HG02623 (cell line): ENCODE measurements around the gene SKIL.

Experiments used
- ATAC-seq: cut with Tn5 transposase; IDR thresholded peaks from one replicate; pipeline ENCODE4 v1.9.1; 2021; ENCODE audit warnings: moderate library complexity; ENCODE audit not compliant: unreplicated experiment

The SKIL gene

DNA sequence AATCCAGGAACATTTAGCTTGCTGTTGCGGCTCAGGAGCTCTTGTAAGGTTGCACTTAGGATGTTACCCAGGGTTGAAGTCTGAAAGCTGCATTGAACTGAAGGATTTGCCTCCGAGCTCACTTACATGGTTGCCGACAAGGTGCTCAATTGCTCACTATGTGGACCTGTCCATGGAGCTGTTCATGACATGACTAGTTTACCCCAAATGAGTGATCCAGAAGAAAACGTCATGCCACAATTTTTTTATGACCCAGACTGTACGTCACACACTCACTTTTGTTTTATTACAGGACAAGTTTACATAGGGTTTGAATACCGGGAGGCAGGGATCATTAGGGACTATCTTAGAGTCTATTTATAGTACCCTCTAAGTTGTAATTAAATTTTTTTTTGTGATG, 40.2 kb downstream of the SKIL start:
- ATAC-seq, result no peak

- no peak for ATAC-seq
Observed at GRCh38 chr3:170405101-170405500, 47.6 kb downstream of the SKIL start.

DNA sequence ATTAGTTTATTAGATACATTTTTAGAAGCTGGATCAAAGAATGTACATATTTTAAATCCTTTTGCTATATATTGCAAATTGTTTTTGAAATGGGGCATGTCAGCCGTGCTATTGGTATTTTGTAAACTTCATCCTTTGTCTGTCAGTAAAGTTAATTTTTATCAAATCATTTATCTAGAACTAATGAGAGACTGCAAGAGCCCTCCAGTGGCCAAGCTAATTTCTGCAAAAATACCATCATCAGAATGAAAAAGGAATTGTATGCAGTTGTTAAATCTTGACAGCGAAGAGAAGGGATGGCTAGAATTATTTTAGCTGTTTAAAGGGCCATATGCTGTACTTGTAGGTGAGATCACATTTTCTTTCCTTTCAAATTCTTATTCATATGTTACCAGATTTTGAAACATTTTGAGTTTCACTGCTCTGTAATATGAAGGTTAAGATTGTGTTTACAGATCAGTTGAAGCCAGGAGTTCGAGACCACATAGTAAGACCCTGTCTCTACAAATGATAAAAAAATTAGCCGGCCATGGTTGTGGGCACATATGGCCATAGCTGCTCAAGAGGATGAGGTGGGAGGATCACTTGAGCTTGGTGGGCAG, 53.0 kb downstream of the SKIL start:
- ATAC-seq, result no peak

DNA sequence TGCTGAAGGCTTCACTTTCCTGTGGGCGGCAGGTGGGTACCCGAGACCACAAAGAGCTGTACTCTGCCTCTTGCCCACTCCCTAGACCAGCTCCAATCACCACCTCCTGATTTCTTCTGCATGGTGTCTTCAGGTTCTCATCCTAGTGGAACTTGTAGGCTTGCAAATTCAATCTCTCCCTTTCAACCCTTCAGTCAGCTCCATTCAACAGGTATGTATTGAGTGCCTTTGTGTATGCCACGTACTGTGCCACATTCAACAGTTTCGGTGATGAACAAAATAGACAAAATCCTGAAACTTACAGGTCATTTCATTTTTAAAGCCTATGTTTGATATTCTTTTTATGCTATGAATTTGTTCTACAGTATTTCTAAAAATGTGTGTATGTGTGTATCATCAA, 55.8 kb downstream of the SKIL start:
- no peak for ATAC-seq

GRCh38 chr3:170414202-170414663, 56.7 kb downstream of the SKIL start:
- no peak for ATAC-seq

DNA sequence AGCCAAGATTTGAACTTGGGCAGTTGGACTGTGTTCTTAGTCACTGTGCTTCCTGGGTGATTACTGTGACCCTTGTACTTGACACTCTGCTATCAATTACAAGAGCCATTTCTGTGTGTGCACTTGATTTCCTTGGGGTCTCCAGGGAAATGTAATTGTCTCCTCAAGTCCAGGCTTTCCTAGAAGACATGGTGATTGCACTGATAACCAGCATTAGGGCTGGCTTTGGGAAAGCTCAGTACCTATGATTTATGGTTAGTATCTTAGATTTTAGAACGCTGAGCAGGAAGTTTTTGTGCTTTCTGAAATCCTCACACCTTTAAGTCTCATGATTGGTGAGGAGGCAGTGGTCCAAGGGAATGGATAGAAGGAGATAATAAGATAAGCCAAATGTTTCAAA, 59.6 kb downstream of the SKIL start:
- no peak for ATAC-seq

- no peak for ATAC-seq
Observed at GRCh38 chr3:170418422-170419398, 61.2 kb downstream of the SKIL start, which contains the start of gene CLDN11. Gene CLDN11, plus strand, starts transcription at chr3:170418868. Its CDS starts 199 bp downstream, at chr3:170419067.

- ATAC-seq, result no peak
Observed at GRCh38 chr3:170419557-170420087, 62.1 kb downstream of the SKIL start.

GRCh38 chr3:170420307-170420821, 62.8 kb downstream of the SKIL start:
- ATAC-seq, result no peak

DNA sequence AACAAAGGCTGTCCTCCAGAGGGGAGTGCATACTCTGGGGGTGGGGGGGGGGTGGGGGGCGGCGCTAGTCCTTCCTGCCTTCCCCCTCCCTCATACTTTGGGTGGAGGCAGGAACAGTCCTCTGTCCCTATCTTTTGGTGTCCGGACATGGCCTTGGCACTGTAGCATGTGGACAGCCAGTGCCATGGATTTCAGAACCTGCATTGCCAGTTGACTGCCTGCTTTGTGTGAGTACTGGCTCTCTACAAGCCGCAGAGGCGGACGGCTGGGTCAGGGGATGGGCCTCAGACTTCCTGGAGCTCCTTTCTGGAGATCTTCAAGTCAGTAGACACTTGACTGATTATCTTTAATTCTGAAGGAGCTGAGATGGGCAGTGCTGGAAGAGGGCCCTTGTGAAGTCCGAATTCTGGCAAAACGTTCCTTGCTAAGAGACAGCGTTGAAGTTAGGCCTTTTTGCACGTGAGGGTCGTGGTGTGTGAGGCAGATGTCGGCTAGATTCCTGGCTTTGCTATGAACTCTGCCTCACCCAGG, 63.7 kb downstream of the SKIL start:
- no peak for ATAC-seq

DNA sequence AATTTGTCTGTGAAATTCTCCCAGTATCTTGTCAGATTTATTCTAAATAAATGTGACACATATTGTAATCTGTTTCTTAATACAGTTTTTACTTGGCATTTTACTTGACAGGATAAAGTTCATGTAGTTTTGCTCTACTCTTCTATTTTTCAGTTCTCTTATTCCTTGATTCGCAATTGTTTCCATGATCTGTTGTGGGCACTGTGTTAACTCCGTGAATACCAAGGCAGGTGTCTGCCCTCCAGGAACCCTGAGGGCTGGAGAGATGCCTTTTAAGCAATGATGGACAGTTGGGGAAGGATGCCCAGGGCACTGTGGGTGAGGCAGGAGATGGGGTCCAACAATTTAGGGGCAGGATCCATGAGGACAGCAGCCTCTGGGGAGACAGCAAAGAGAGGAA, 64.2 kb downstream of the SKIL start:
- no peak for ATAC-seq

DNA sequence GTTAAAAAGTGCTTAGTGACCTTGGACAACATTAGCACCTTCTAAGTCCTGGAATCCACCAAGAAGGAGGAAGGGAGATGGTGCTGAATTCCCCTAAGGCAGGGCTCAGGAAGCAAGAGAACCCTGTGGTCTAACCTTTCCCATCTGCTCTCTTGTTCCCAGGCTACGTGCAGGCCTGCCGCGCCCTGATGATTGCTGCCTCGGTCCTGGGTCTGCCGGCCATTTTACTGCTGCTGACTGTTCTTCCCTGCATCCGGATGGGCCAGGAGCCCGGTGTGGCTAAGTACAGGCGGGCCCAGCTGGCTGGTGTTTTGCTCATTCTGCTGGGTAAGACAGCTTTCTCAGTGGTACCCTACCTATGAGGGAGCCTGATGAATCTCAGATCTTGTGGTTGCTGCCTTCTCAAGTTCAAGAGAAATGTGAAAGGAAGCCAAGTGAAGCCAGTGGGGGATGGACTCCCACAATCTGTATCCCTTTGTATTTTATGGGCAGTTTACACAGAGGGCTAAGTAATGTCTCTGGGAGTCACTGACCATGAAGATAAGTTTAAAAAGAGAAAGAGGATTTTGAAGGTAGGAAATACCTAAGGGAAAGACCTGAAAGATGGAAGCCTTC, 65.6 kb downstream of the SKIL start:
- ATAC-seq, result no peak

- no peak for ATAC-seq
Observed at GRCh38 chr3:170424879-170425278, 67.4 kb downstream of the SKIL start.

- ATAC-seq, result no peak
Observed at GRCh38 chr3:170425491-170426239, 68.2 kb downstream of the SKIL start.

DNA sequence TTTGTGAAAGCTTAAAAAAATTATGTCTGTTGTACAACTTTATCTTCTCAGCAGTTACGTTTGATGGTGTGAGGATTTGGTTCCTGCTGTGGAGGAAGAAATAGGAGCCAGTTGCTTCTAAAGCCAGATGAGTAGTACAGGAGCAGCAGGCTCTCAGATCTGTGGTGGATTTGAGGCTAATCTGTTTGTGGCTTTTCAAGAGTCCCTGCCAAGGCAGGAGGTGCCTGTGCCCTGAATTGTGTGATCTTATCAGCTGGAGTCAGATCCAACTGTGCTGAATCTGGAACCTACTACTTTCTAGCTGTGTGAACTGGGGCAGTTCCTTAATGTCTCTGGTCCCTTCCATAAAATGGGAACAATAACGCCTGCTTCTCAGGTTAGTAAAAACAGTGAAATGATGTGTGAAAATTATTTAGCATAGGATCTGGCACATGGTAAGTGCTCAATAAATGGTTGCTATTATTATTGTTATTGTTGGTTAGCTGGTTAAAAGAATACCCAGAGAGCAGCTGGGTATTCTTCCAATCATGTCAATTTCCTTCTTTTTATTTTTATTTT, 68.8 kb downstream of the SKIL start:
- ATAC-seq, result no peak

DNA sequence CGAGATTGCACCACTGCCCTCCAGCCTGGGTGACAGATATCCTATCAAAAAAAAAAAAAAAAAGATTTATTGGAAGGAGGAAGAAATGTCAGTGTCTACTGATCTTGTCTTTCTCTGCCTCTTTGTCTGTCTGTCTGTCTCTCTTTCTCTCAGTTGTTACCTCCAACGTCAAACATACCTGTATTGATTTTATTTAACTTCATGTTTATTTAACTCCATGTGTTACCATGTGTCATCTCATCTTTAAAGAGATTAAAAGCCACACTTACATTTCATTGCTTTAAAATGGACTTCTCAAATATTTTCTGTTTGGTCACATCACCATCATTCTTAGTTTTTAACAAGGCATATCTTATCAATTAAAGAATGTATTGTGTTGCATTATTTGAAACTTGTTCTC, 70.6 kb downstream of the SKIL start:
- ATAC-seq, result no peak

DNA sequence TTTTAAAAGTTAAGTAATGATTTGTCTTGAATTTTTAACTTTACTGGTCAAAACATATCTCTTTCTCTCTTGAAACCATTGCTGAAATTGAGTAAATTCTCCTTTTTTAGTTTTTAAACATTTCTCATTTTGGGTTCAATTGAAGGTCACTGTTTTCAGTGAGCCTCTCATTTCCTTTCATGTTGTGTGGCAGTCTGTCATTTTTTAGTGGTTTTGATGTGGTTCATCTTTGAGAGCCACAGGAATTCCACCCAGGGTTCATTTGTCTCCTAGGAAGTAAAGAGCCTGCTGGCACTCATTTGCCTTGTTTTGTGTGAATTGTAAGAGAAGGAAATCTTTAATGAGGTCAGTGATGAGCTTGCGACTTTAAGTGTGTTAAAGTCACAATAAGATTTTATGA, 71.5 kb downstream of the SKIL start:
- no peak for ATAC-seq

DNA sequence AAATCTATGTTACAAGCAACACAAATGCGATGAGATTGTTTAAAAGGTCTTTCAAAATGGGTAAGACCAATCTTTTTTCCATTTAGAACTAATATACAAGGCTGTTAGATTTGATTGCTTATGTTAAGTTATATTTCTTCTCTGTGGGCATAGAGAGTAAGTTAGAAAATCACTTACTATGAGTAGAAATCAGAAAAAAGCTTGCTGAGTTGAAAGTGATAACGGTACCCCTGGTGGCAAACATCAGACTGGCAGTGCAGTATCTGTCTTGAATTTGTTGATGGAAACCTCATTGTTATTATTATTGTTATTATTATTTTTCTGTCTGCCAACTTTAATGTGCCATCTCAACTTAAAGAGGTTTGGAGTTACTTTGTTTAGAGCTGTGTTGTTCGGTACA, 73.5 kb downstream of the SKIL start:
- no peak for ATAC-seq

- no peak for ATAC-seq
Observed at GRCh38 chr3:170432416-170432815, 74.9 kb downstream of the SKIL start.

GRCh38 chr3:170436697-170437096, 79.2 kb downstream of the SKIL start:
- no peak for ATAC-seq
